ENCODE results near the gene CYP19A1. TPM values are rescaled to one million over a fixed set of nuclear protein-coding genes. Genes with fewer than 3 reads are reported as not detected.

The CYP19A1 gene
- total and polyA plus RNA-seq, 9 of the 15 experiments (the other 6 are each of a cell fraction or from before 2014, with no cell fraction given): 0.16 to 0.63 (median 0.47) TPM; not detected in 3

GRCh38 chr15:51281368-51281967, 56.9 kb downstream of the CYP19A1 start (continued):
- TF ChIP-seq REST (IDR thresholded peaks at IDR 0.05; ENCODE audit: borderline replicate concordance) (peak; percentile 49; the same call in 1 of the 2 replicates), REST (CRISPR knock-in tag; IDR thresholded peaks at IDR 0.05; ENCODE audit: low read depth) (no peak)

All from K562 (cell line).